IMR-90 (cell line): Measurements from ENCODE around the gene OR6V1. TPM values are rescaled to one million over a fixed set of nuclear protein-coding genes. Genes with fewer than 3 reads are reported as not detected.

Source experiments
- ATAC-seq: fragments of 200-7000 bp; cut with Tn5 transposase; 2 replicates; pipeline ENCODE4 v1.9.1; 2020; ENCODE audit warnings: low read depth, mild to moderate bottlenecking, moderate library complexity
- BruUV-seq: library from RNA; stranded (reverse); fragments of 400-500 nt; replicated peaks from 2 replicates; lab custom pipeline; 2021; lab: Mats Ljungman, UMichigan
- CTCF ChIA-PET: fragments of 300-600 bp; formaldehyde crosslinking; extraction: SDS; loops from one replicate; lab custom pipeline; 2021; ENCODE audit warnings: antibody characterized with exemption; lab: Yijun Ruan, JAX
- POLR2A ChIA-PET: fragments of 300-600 bp; sonication (Branson Sonifier 250); formaldehyde crosslinking; loops from one replicate; lab custom pipeline; 2022; ENCODE audit warnings: antibody characterized with exemption; ENCODE audit not compliant: unreplicated experiment; lab: Charles Lee
- DNase-seq: peaks from one replicate; pipeline ENCODE4 v3.0.0; 2013
- H2AFZ ChIP-seq: replicated peaks from 2 replicates; pipeline ENCODE3; 2013; ENCODE audit warnings: low read length, mild to moderate bottlenecking; ENCODE audit not compliant: poor library complexity
- H2AK5ac ChIP-seq: 2 replicates; pipeline ENCODE4 v1.6.1; 2013; ENCODE audit warnings: low read depth, low read length, inconsistent platforms
- H2AK9ac ChIP-seq: replicated peaks from 2 replicates; pipeline ENCODE3; 2013; ENCODE audit warnings: mild to moderate bottlenecking, low read depth, low read length, moderate library complexity; ENCODE audit not compliant: poor library complexity
- H2BK120ac ChIP-seq: 2 replicates; pipeline ENCODE4 v1.6.1; 2013; ENCODE audit warnings: low read depth, low read length, inconsistent platforms
- H2BK15ac ChIP-seq: 3 replicates; pipeline ENCODE4 v1.6.1; 2013; ENCODE audit warnings: low read depth, low read length, inconsistent platforms
- H2BK20ac ChIP-seq: 2 replicates; pipeline ENCODE4 v1.6.1; 2013; ENCODE audit warnings: low read depth, mild to moderate bottlenecking, inconsistent platforms, low read length, moderate library complexity
- H2BK5ac ChIP-seq: 2 replicates; pipeline ENCODE4 v1.6.1; 2013; ENCODE audit warnings: mild to moderate bottlenecking, low read depth, low read length, inconsistent platforms; ENCODE audit not compliant: poor library complexity, severe bottlenecking
- H3K14ac ChIP-seq: replicated peaks from 2 replicates; pipeline ENCODE4 v1.6.1; 2013; ENCODE audit warnings: low read depth, low read length, inconsistent platforms
- H3K18ac ChIP-seq: 2 replicates; pipeline ENCODE4 v1.6.1; 2013; ENCODE audit warnings: low read depth, low read length, control low read depth
- H3K23ac ChIP-seq: 2 replicates; pipeline ENCODE4 v1.6.1; 2013; ENCODE audit warnings: low read depth, low read length, inconsistent platforms
- H3K27ac ChIP-seq: 2 replicates; pipeline ENCODE4 v1.5.1; 2013; ENCODE audit warnings: mild to moderate bottlenecking, control low read depth, low read length; ENCODE audit not compliant: insufficient read depth
- H3K27me3 ChIP-seq: 2 replicates; pipeline ENCODE4 v1.6.1; 2013; ENCODE audit warnings: low read length; ENCODE audit not compliant: control insufficient read depth, insufficient read depth
- H3K36me3 ChIP-seq: 2 replicates; pipeline ENCODE4 v1.6.1; 2013; ENCODE audit warnings: low read length, mixed read lengths; ENCODE audit not compliant: control insufficient read depth, insufficient read depth
- H3K4ac ChIP-seq: 2 replicates; pipeline ENCODE4 v1.6.1; 2013; ENCODE audit warnings: low read depth, low read length, inconsistent platforms
- H3K4me1 ChIP-seq: 2 replicates; pipeline ENCODE4 v1.6.1; 2013; ENCODE audit warnings: low read length, mixed read lengths; ENCODE audit not compliant: control insufficient read depth, insufficient read depth
- H3K4me2 ChIP-seq: 2 replicates; pipeline ENCODE4 v1.6.1; 2013; ENCODE audit warnings: low read depth, mild to moderate bottlenecking, control low read depth, low read length, moderate library complexity
- H3K4me3 ChIP-seq: 2 replicates; pipeline ENCODE4 v1.5.1; 2013; ENCODE audit warnings: low read depth, mild to moderate bottlenecking, control low read depth, low read length, moderate library complexity; ENCODE audit not compliant: insufficient read depth
- H3K56ac ChIP-seq: 2 replicates; pipeline ENCODE4 v1.6.1; 2013; ENCODE audit warnings: low read length, inconsistent platforms; ENCODE audit not compliant: insufficient read depth; ENCODE audit errors: extremely low read depth
- H3K79me1 ChIP-seq, 2 experiments: 2 replicates each; pipeline ENCODE4 v1.6.1; 2013; ENCODE audit warnings: low read length in 2 of 2, inconsistent platforms in 1 of 2, low read depth in 1 of 2
- H3K9ac ChIP-seq: 2 replicates; pipeline ENCODE4 v1.6.1; 2013; ENCODE audit warnings: low read depth, low read length, control low read depth
- H3K9me1 ChIP-seq: 2 replicates; pipeline ENCODE4 v1.6.1; 2013; ENCODE audit warnings: low read length, inconsistent platforms; ENCODE audit not compliant: insufficient read depth
- H3K9me3 ChIP-seq: 2 replicates; pipeline ENCODE4 v1.6.1; 2013; ENCODE audit warnings: low read length; ENCODE audit not compliant: control insufficient read depth, insufficient read depth
- H4K20me1 ChIP-seq: 2 replicates; pipeline ENCODE4 v1.6.1; 2013; ENCODE audit warnings: low read length, inconsistent platforms; ENCODE audit not compliant: insufficient read depth
- H4K5ac ChIP-seq: 2 replicates; pipeline ENCODE4 v1.6.1; 2013; ENCODE audit warnings: mild to moderate bottlenecking, low read depth, low read length, control low read depth
- H4K8ac ChIP-seq, 2 experiments: 2 replicates each; pipeline ENCODE4 v1.6.1; 2013; ENCODE audit warnings: low read depth in 2 of 2, low read length in 2 of 2, control low read depth in 1 of 2, inconsistent platforms in 1 of 2
- H4K91ac ChIP-seq: 2 replicates; pipeline ENCODE4 v1.6.1; 2013; ENCODE audit warnings: low read depth, low read length, inconsistent platforms; ENCODE audit not compliant: insufficient read depth
- CEBPB ChIP-seq: IDR thresholded peaks from 2 replicates; pipeline ENCODE4 v1.6.1; 2012; ENCODE audit warnings: low read depth, low read length, improper control_type of control experiment
- CHD1 ChIP-seq: IDR thresholded peaks from 2 replicates; pipeline ENCODE4 v1.6.1; 2012; ENCODE audit warnings: low read depth, low read length, improper control_type of control experiment
- FOS ChIP-seq: fragments of 150-350 bp; IDR thresholded peaks from 2 replicates; pipeline ENCODE4 v1.6.1; 2016; ENCODE audit warnings: low read depth, low read length
- MAFK ChIP-seq: IDR thresholded peaks from 2 replicates; pipeline ENCODE4 v1.6.1; 2012; ENCODE audit warnings: low read depth, low read length, improper control_type of control experiment
- MXI1 ChIP-seq: IDR thresholded peaks from 2 replicates; pipeline ENCODE4 v1.6.1; 2012; ENCODE audit warnings: low read depth, mild to moderate bottlenecking, low read length, moderate library complexity, borderline replicate concordance
- NFE2L2 ChIP-seq: fragments of 150-350 bp; IDR thresholded peaks from 2 replicates; pipeline ENCODE4 v1.6.1; 2016; ENCODE audit warnings: low read depth, mild to moderate bottlenecking, low read length
- RAD21 ChIP-seq: IDR thresholded peaks from 2 replicates; pipeline ENCODE4 v1.6.1; 2012; ENCODE audit warnings: low read length, improper control_type of control experiment
- RCOR1 ChIP-seq: IDR thresholded peaks from 2 replicates; pipeline ENCODE4 v1.6.1; 2012; ENCODE audit warnings: mild to moderate bottlenecking, low read length, improper control_type of control experiment; ENCODE audit not compliant: insufficient replicate concordance
- SMC3 ChIP-seq: fragments of 150-350 bp; IDR thresholded peaks from 2 replicates; pipeline ENCODE4 v1.6.1; 2016; ENCODE audit warnings: low read depth, mild to moderate bottlenecking, antibody characterized with exemption, low read length, moderate library complexity
- WGBS, 2 experiments: methylation state at CpG; one replicate each; pipeline versions ENCODE4 v1.1.5 to v1.1.7; 2013; ENCODE audit warnings: missing lambda C conversion rate in 2 of 2; ENCODE audit not compliant: insufficient read length in 1 of 2; ENCODE audit errors: extremely low coverage in 2 of 2; 5-methylcytosine and 5-hydroxymethylcytosine counted together
- dilution Hi-C: fragments of 300-500 bp; cut with HindIII; formaldehyde crosslinking; loops from one replicate; pipeline ENCODE4 v1.14.3; 2018; ENCODE audit warnings: low sequenced_read_pairs; ENCODE audit not compliant: unreplicated experiment
- in situ Hi-C: fragments of 300-500 bp; cut with MboI; formaldehyde crosslinking; loops from 3 replicates; pipeline ENCODE4 v1.14.3; 2019; ENCODE audit warnings: low sequenced_read_pairs, inconsistent platforms, mixed read lengths
- intact Hi-C: fragments of 100-400 bp; cut with micrococcal nuclease; formaldehyde crosslinking; loops from 2 replicates; pipeline ENCODE4 v1.10.0; 2022
- polyA plus RNA-seq, 3 experiments: library from polyadenylated mRNA; depleted of rRNA; stranded (reverse); fragments of >200 nt; gene quantifications; 2 replicates each; pipeline ENCODE4 v1.2.3, GENCODE V29; 2012; ENCODE audit warnings: low replicate concordance in 1 of 3
- total RNA-seq: library from RNA; depleted of rRNA; stranded (reverse); fragments of >200 nt; gene quantifications from 2 replicates; pipeline ENCODE4 v1.2.3, GENCODE V29; 2012
- TF ChIP-seq, protein P1 (sequence below): fragments of 150-350 bp; IDR thresholded peaks from 2 replicates; pipeline ENCODE4 v1.6.1; 2016; ENCODE audit warnings: low read depth, mild to moderate bottlenecking, low read length, moderate library complexity, borderline replicate concordance
- TF ChIP-seq, protein P2 (sequence below): conservative IDR thresholded peaks from 2 replicates; pipeline ENCODE4 v1.5.1; 2012; ENCODE audit warnings: mild to moderate bottlenecking, low read depth, low read length, improper control_type of control experiment

Gene OR6V1
- total and polyA plus RNA-seq, 2 of the 4 experiments (the other 2 are of a cell fraction) = not detected

GRCh38 chr7:143049362-143049761, 2.8 kb upstream of the OR6V1 start:
- Histone ChIP-seq H3K18ac (no peak overlapping the region), H3K23ac (no peak overlapping the region), H3K9ac (no peak overlapping the region), H2AFZ (no peak overlapping the region), H3K4me1 (no peaks in the 10 kb centered on the region), H3K79me1 (no peaks in the 10 kb centered on the region), H4K5ac (no peak overlapping the region), H2BK15ac (no peak overlapping the region), H3K14ac (no peak overlapping the region), H3K56ac (no peak overlapping the region), H2AK5ac (no peak overlapping the region), H2BK20ac (no peak overlapping the region), H3K36me3 (no peaks in the 10 kb centered on the region), H4K91ac (no peak overlapping the region), H2AK9ac (no peak overlapping the region), H3K4me3 (no peak overlapping the region), H4K8ac (no peak overlapping the region), H3K4me2 (no peak overlapping the region), H3K4ac (no peak overlapping the region), H2BK120ac (no peak overlapping the region), H3K9me3 (peaks cover 6% of the 10 kb centered on the region; the same call in 1 of the 2 replicates), H4K20me1 (no peaks in the 10 kb centered on the region), H2BK5ac (no peak overlapping the region), H3K9me1 (no peaks in the 10 kb centered on the region), H3K27me3 (no peaks in the 10 kb centered on the region), H3K27ac (no peak overlapping the region)
- in situ Hi-C loops (no loop called here), dilution Hi-C loops (no loop called here), intact Hi-C loops (no loop called here)
- CTCF ChIA-PET = no interaction called here
- no peak for ATAC-seq
- POLR2A ChIA-PET = no interaction called here
- no TSS peak for BruUV-seq
- WGBS, 2 experiments = no CpG with 5 or more reads among the region's 4 CpGs
- no peak for TF ChIP-seq FOS
- TF ChIP-seq CEBPB = no peak
- no peak for TF ChIP-seq RAD21
- no peak for TF ChIP-seq NFE2L2
- TF ChIP-seq, protein P1, sequence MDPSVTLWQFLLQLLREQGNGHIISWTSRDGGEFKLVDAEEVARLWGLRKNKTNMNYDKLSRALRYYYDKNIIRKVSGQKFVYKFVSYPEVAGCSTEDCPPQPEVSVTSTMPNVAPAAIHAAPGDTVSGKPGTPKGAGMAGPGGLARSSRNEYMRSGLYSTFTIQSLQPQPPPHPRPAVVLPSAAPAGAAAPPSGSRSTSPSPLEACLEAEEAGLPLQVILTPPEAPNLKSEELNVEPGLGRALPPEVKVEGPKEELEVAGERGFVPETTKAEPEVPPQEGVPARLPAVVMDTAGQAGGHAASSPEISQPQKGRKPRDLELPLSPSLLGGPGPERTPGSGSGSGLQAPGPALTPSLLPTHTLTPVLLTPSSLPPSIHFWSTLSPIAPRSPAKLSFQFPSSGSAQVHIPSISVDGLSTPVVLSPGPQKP = no peak
- TF ChIP-seq, protein P2, sequence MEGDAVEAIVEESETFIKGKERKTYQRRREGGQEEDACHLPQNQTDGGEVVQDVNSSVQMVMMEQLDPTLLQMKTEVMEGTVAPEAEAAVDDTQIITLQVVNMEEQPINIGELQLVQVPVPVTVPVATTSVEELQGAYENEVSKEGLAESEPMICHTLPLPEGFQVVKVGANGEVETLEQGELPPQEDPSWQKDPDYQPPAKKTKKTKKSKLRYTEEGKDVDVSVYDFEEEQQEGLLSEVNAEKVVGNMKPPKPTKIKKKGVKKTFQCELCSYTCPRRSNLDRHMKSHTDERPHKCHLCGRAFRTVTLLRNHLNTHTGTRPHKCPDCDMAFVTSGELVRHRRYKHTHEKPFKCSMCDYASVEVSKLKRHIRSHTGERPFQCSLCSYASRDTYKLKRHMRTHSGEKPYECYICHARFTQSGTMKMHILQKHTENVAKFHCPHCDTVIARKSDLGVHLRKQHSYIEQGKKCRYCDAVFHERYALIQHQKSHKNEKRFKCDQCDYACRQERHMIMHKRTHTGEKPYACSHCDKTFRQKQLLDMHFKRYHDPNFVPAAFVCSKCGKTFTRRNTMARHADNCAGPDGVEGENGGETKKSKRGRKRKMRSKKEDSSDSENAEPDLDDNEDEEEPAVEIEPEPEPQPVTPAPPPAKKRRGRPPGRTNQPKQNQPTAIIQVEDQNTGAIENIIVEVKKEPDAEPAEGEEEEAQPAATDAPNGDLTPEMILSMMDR = no peak
- TF ChIP-seq MXI1 = no peak
- no peak for TF ChIP-seq RCOR1
- no peak for TF ChIP-seq CHD1
- TF ChIP-seq SMC3 = no peak
- TF ChIP-seq MAFK = no peak
- DNase-seq = no peak
